HepG2 (cell line): ENCODE measurements around the gene NCOR2. TPM values are rescaled to one million over a fixed set of nuclear protein-coding genes. Genes with fewer than 3 reads are reported as not detected.

Source experiments
- ATAC-seq: fragments of 200-7000 bp; cut with Tn5 transposase; 3 replicates; pipeline ENCODE4 v1.9.1; 2020; ENCODE audit warnings: mild to moderate bottlenecking, moderate library complexity
- BruUV-seq: library from RNA; stranded (reverse); fragments of 400-500 nt; replicated peaks from 2 replicates; lab custom pipeline; 2021; lab: Mats Ljungman, UMichigan
- CTCF ChIA-PET: fragments of 300-600 bp; formaldehyde crosslinking; extraction: SDS; loops from one replicate; lab custom pipeline; 2021; ENCODE audit warnings: low total read pairs, inconsistent platforms, low intra/inter-chr PET ratio; lab: Yijun Ruan, JAX
- POLR2A ChIA-PET: fragments of 350-600 bp; sonication (Branson Sonifier 250); formaldehyde crosslinking; loops from one replicate; lab custom pipeline; 2020; ENCODE audit warnings: antibody characterized with exemption, inconsistent platforms; lab: Yijun Ruan, JAX
- DNase-seq: peaks from one replicate; pipeline ENCODE4 v3.0.0-alpha.2; 2015; ENCODE audit warnings: low spot score
- FAIRE-seq: peaks from 3 replicates; lab custom pipeline; 2011; peaks lifted over from hg19 to GRCh38; lab: Jason Lieb, UNC
- H2AFZ ChIP-seq: one replicate; pipeline ENCODE4 v1.6.1; 2011; ENCODE audit warnings: low read length, inconsistent platforms
- H3K27ac ChIP-seq: fragments of 300-600 bp; 3 replicates; pipeline ENCODE4 v1.8.0; 2011; ENCODE audit warnings: mixed run types, mild to moderate bottlenecking, mixed read lengths, low read length, inconsistent platforms; ENCODE audit not compliant: insufficient read depth; ENCODE audit errors: extremely low read length
- H3K27me3 ChIP-seq, 2 experiments: fragments of 200-600 bp in 1 of 2; 2 replicates in 1 of 2; 3 replicates in 1 of 2; pipeline versions ENCODE4 v1.6.0 to v1.8.0; 2011; ENCODE audit warnings: low read length in 2 of 2, mild to moderate bottlenecking in 2 of 2, moderate library complexity in 2 of 2, inconsistent platforms in 1 of 2; ENCODE audit not compliant: insufficient read depth in 2 of 2, control insufficient read depth in 1 of 2
- H3K36me3 ChIP-seq, 2 experiments: fragments of 200-600 bp in 1 of 2; replicated peaks in 1 of 2; 2 replicates in 1 of 2; 3 replicates in 1 of 2; pipeline versions ENCODE4 v1.5.1 to v1.8.0; 2011; ENCODE audit warnings: low read length in 2 of 2, inconsistent platforms in 1 of 2; ENCODE audit not compliant: insufficient read depth in 2 of 2, control insufficient read depth in 1 of 2
- H3K4me1 ChIP-seq: 2 replicates; pipeline ENCODE4 v1.5.1; 2012; ENCODE audit warnings: low read length, inconsistent platforms; ENCODE audit not compliant: insufficient read depth
- H3K4me2 ChIP-seq: 2 replicates; pipeline ENCODE4 v1.6.0; 2011; ENCODE audit warnings: low read depth, low read length, inconsistent platforms
- H3K4me3 ChIP-seq, 3 experiments: fragments of 200-600 bp in 1 of 3; sonication (generic), shearing (Covaris generic) in 1 of 3; replicated peaks in 1 of 3; 2 replicates each; pipeline ENCODE4 v1.5.1; 2011 to 2016; ENCODE audit warnings: low read length in 3 of 3, inconsistent platforms in 2 of 3, low read depth in 2 of 3, mild to moderate bottlenecking in 2 of 3, control low read depth in 1 of 3, mixed read lengths in 1 of 3; ENCODE audit not compliant: insufficient read depth in 1 of 3
- H3K79me2 ChIP-seq: one replicate; pipeline ENCODE4 v1.6.1; 2011; ENCODE audit warnings: low read length, inconsistent platforms; ENCODE audit not compliant: insufficient read depth
- H3K9ac ChIP-seq: 2 replicates; pipeline ENCODE4 v1.6.0; 2011; ENCODE audit warnings: mild to moderate bottlenecking, low read depth, low read length, inconsistent platforms; ENCODE audit not compliant: insufficient read depth
- H3K9me3 ChIP-seq: 2 replicates; pipeline ENCODE4 v1.5.1; 2012; ENCODE audit warnings: mild to moderate bottlenecking, low read length
- H4K20me1 ChIP-seq: 2 replicates; pipeline ENCODE4 v1.6.0; 2011; ENCODE audit warnings: inconsistent platforms, mild to moderate bottlenecking, low read length, moderate library complexity; ENCODE audit not compliant: insufficient read depth
- GATA4 ChIP-seq: sonication (generic); IDR thresholded peaks from 2 replicates; pipeline ENCODE4 v1.6.1; 2016; ENCODE audit warnings: antibody characterized with exemption, low read depth, borderline replicate concordance
- GMEB1 ChIP-seq: sonication (generic); formaldehyde crosslinking; IDR thresholded peaks from 2 replicates; pipeline ENCODE4 v1.5.1; 2020; ENCODE audit warnings: missing genetic modification reagents, mild to moderate bottlenecking, borderline replicate concordance
- IRF9 ChIP-seq: sonication (generic); formaldehyde crosslinking; IDR thresholded peaks from 2 replicates; pipeline ENCODE4 v1.8.0; 2022; ENCODE audit warnings: missing genetic modification reagents, mild to moderate bottlenecking, borderline replicate concordance
- RBFOX2 ChIP-seq: fragments of 200-400 bp; formaldehyde crosslinking; IDR thresholded peaks from 2 replicates; pipeline ENCODE4 v1.6.1; 2017; ENCODE audit warnings: low read depth, mild to moderate bottlenecking, low read length
- ZNF10 ChIP-seq: sonication (generic); formaldehyde crosslinking; IDR thresholded peaks from 2 replicates; pipeline ENCODE4 v1.4.0; 2020; ENCODE audit warnings: mild to moderate bottlenecking, low read depth, missing genetic modification reagents, borderline replicate concordance
- ZNF484 ChIP-seq: sonication (generic); formaldehyde crosslinking; IDR thresholded peaks from 2 replicates; pipeline ENCODE4 v1.5.1; 2020; ENCODE audit warnings: mild to moderate bottlenecking, low read depth, missing genetic modification reagents, borderline replicate concordance
- ZNF598 ChIP-seq: sonication (generic); formaldehyde crosslinking; IDR thresholded peaks from 2 replicates; pipeline ENCODE4 v1.5.1; 2020; ENCODE audit warnings: mild to moderate bottlenecking, missing genetic modification reagents, borderline replicate concordance
- ZNF800 ChIP-seq: sonication (generic); formaldehyde crosslinking; IDR thresholded peaks from 2 replicates; pipeline ENCODE4 v1.4.0; 2020; ENCODE audit warnings: missing genetic modification reagents
- ZNF839 ChIP-seq: sonication (generic); formaldehyde crosslinking; IDR thresholded peaks from 2 replicates; pipeline ENCODE4 v1.4.0; 2020; ENCODE audit warnings: missing genetic modification reagents, mild to moderate bottlenecking, borderline replicate concordance
- WGBS: methylation state at CpG from one replicate; pipeline ENCODE4 v1.1.6; 2017; ENCODE audit warnings: low lambda C conversion rate; 5-methylcytosine and 5-hydroxymethylcytosine counted together
- in situ Hi-C: cut with HindIII; loops from 2 replicates; pipeline ENCODE4 v1.10.0; 2017; ENCODE audit warnings: low pct_unique_long_range_greater_than_20kb; ENCODE audit not compliant: extremely low pct_ligation_motif_present
- intact Hi-C: fragments of 100-400 bp; cut with micrococcal nuclease; formaldehyde crosslinking; loops from one replicate; pipeline ENCODE4 v1.10.0; 2022; ENCODE audit not compliant: unreplicated experiment
- polyA plus RNA-seq, 8 experiments: library from polyadenylated mRNA; depleted of rRNA in 3 of 8; stranded (reverse) in 7 of 8; unstranded in 1 of 8; fragments of >200 nt; fragmentation: Illumina TruSeq in 4 of 8; extraction: Trizol in 4 of 8; gene quantifications; 2 replicates each; pipeline versions ENCODE4 v1.2.1 to v1.2.3, GENCODE V29; 2011 to 2016; ENCODE audit warnings: low read depth in 4 of 8, missing spikeins in 1 of 8, mixed read lengths in 1 of 8; ENCODE audit not compliant: insufficient read depth in 1 of 8
- total RNA-seq, 5 experiments: library from RNA; depleted of rRNA; stranded (reverse); fragments of >200 nt; fragmentation: Illumina TruSeq; extraction: Trizol; gene quantifications; 2 replicates each; pipeline ENCODE4 v1.2.3, GENCODE V29; 2016; ENCODE audit warnings: low read depth in 1 of 5
- TF ChIP-seq, protein P1 (sequence below): sonication (generic); formaldehyde crosslinking; IDR thresholded peaks from 2 replicates; pipeline ENCODE4 v1.4.0; 2020; ENCODE audit warnings: mild to moderate bottlenecking, missing genetic modification reagents
- TF ChIP-seq, protein P2 (sequence below): sonication (generic); formaldehyde crosslinking; IDR thresholded peaks from 2 replicates; pipeline ENCODE4 v1.5.0; 2020; ENCODE audit warnings: missing genetic modification reagents, mild to moderate bottlenecking, borderline replicate concordance

NCOR2 gene
- total and polyA plus RNA-seq, 2 of the 13 experiments (the other 11 are each of a cell fraction or from before 2014, with no cell fraction given), result 4.5 to 5.7 TPM

DNA sequence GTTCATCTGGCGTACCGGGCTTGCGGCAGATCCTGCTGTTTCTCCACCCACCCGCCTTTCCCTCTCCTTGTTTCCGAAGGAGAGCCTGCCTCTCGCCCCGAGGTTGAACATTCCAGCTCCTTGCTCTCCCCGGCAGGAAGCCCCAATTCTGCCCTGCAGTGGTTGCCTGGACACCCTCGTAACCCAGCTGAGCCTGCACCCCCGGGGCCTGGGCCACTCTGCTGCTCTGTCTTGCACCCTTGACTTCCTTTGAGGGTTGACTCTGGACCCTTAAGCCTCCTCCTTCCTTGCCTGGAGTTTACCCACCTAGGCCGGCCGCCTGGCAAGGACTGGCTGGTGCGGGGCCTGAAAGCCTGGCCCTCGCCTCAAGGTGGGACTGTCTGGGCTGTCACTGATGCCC lies 25.8 kb upstream of the NCOR2 start:
- Histone ChIP-seq H3K9me3 (no peaks in the 10 kb centered on the region), H3K4me1 (peaks cover 11% of the 10 kb centered on the region), H4K20me1 (no peaks in the 10 kb centered on the region), H3K4me2 (no peak overlapping the region), H3K4me3 (no peak overlapping the region), H3K27me3 (peaks cover 11 to 34% of the 10 kb centered on the region in 2 experiments; a peak in 4 of 5 replicates), H3K36me3 (no peaks in the 10 kb centered on the region), H3K9ac (no peak overlapping the region), H3K27ac (no peak overlapping the region), H2AFZ (no peak overlapping the region), H3K79me2 (no peaks in the 10 kb centered on the region)
- FAIRE-seq (no peak), ATAC-seq (peak; percentile 31; the same call in 2 of the 3 replicates), DNase-seq (no peak)
- TF ChIP-seq IRF9 (no peak), ZNF484 (CRISPR knock-in tag) (no peak), RBFOX2 (no peak), ZNF800 (CRISPR knock-in tag) (no peak), GATA4 (no peak), GMEB1 (no peak), ZNF10 (CRISPR knock-in tag) (no peak), ZNF598 (CRISPR knock-in tag) (no peak), ZNF839 (CRISPR knock-in tag) (no peak)
- TF ChIP-seq, protein P1, sequence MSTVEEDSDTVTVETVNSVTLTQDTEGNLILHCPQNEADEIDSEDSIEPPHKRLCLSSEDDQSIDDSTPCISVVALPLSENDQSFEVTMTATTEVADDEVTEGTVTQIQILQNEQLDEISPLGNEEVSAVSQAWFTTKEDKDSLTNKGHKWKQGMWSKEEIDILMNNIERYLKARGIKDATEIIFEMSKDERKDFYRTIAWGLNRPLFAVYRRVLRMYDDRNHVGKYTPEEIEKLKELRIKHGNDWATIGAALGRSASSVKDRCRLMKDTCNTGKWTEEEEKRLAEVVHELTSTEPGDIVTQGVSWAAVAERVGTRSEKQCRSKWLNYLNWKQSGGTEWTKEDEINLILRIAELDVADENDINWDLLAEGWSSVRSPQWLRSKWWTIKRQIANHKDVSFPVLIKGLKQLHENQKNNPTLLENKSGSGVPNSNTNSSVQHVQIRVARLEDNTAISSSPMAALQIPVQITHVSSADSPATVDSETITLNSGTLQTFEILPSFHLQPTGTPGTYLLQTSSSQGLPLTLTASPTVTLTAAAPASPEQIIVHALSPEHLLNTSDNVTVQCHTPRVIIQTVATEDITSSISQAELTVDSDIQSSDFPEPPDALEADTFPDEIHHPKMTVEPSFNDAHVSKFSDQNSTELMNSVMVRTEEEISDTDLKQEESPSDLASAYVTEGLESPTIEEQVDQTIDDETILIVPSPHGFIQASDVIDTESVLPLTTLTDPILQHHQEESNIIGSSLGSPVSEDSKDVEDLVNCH (CRISPR knock-in tag), result no peak
- TF ChIP-seq, protein P2, sequence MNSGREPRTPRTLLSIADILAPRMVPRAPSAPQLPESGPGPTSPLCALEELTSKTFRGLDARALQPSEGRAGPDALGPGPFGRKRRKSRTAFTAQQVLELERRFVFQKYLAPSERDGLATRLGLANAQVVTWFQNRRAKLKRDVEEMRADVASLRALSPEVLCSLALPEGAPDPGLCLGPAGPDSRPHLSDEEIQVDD (CRISPR knock-in tag), result no peak
- 11% methylated on average over 4 of the region's 14 CpGs for WGBS
- in situ Hi-C loops, result no loop called here
- POLR2A ChIA-PET, result no interaction called here
- CTCF ChIA-PET, result no interaction called here
- intact Hi-C loops, result no loop called here
- no TSS peak for BruUV-seq
